Right lobe of liver (tissue), 6 donors: Measurements from ENCODE around the gene EIF3B. TPM values are rescaled to one million over a fixed set of nuclear protein-coding genes. Genes with fewer than 3 reads are reported as not detected.

Experiments used
- ATAC-seq, 4 donors: fragments of 200-7000 bp; cut with Tn5 transposase; one replicate each; pipeline ENCODE4 v1.9.1; 2020; ENCODE audit warnings: mild to moderate bottlenecking in 4 of 4, moderate library complexity in 4 of 4
- DNase-seq, 3 donors: peaks; one replicate each; pipeline ENCODE4 v3.0.0-alpha.2; 2020
- H3K27ac ChIP-seq, 3 donors: fragments of 200-600 bp; one replicate each; pipeline ENCODE4 v1.8.0; 2022
- H3K27me3 ChIP-seq, 2 donors: fragments of 200-600 bp; one replicate each; pipeline ENCODE4 v1.8.0; 2022
- H3K36me3 ChIP-seq, 4 donors: fragments of 200-600 bp; sonication (generic) in 1 of 4; one replicate each; pipeline versions ENCODE4 v1.5.1 to v1.8.0; 2017 to 2022; ENCODE audit warnings: control low read depth in 1 of 4
- H3K4me1 ChIP-seq, 4 donors: fragments of 200-600 bp; sonication (generic) in 1 of 4; one replicate each; pipeline versions ENCODE4 v1.5.1 to v1.8.0; 2017 to 2022; ENCODE audit warnings: control low read depth in 1 of 4
- H3K4me3 ChIP-seq, 3 donors: fragments of 200-600 bp; one replicate each; pipeline ENCODE4 v1.8.0; 2022
- H3K9me3 ChIP-seq, 4 donors: fragments of 200-600 bp; sonication (generic) in 1 of 4; one replicate each; pipeline versions ENCODE4 v1.5.1 to v1.8.0; 2017 to 2022; ENCODE audit warnings: control low read depth in 1 of 4
- POLR2A ChIP-seq: fragments of 450-650 bp; IDR thresholded peaks from one replicate; pipeline ENCODE4 v1.6.1; 2017; ENCODE audit warnings: antibody characterized with exemption, mild to moderate bottlenecking
- WGBS: methylation state at CpG from one replicate; pipeline ENCODE4 v1.1.6; 2018; ENCODE audit warnings: low coverage, low lambda C conversion rate; ENCODE audit not compliant: insufficient coverage; ENCODE audit errors: missing lambda C conversion rate; 5-methylcytosine and 5-hydroxymethylcytosine counted together
- intact Hi-C, 2 donors: fragments of 100-400 bp; cut with DNase I; formaldehyde crosslinking; loops; one replicate each; pipeline versions ENCODE4 v1.11.2 to v1.14.1; 2022
- total RNA-seq, 6 experiments: library from RNA; depleted of rRNA in 2 of 6; stranded (reverse); fragments of >200 nt in 2 of 6; fragmentation: NEBNext Ultra II Directional in 3 of 6; extraction: Animal tissue kit (Norgen Biotek cat#: 25700) in 3 of 6; gene quantifications; one replicate each; pipeline versions ENCODE4 v1.1.0 to v1.2.4, GENCODE V29; 2016 to 2023
- TF ChIP-seq, protein P1 (sequence below), 4 donors: fragments of 200-600 bp in 3 of 4; fragments of 450-650 bp in 1 of 4; IDR thresholded peaks; one replicate each; pipeline versions ENCODE4 v1.5.1 to v1.8.0; 2016 to 2022; ENCODE audit warnings: antibody characterized with exemption in 4 of 4, mild to moderate bottlenecking in 2 of 4
- donor health status: DM: no; HTN: yes; CAD: no.
- donor health status: DM: no; HTN: no; CAD: no.
- donor health status: DM: no; HTN: no; CAD: no.
- donor health status: DM: no; HTN: yes; CAD: no.
- donor health status: DM: no; HTN: yes; CAD: no.

EIF3B gene
- total RNA-seq, 6 experiments from 2014 or later = 61.6 to 93.3 (median 68.3) TPM

DNA sequence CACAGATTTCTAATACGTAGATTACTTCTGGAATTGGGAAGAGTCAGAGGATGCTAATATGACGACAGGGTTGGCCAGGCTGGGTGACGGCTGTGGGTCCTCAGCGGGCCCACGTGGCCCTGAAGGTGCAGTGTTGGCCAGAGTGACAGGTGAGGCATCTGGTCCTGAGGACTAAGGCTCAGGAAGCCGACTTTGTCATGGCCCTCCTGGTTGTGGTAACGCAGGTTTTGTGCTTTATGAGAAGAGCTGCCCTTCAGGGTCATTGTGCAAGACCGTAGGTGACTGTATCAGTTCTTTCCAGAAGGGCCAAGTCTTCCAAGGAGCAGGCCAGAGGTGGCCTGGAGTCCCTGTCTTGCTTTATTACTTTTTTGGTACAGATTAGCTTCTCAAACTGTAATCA, 2.5 kb downstream of the EIF3B start:
- peaks cover 0 to 28% (median 4%) of the 10 kb centered on the region in 4 donors for H3K4me1 ChIP-seq
- no peaks in the 10 kb centered on the region for H3K9me3 ChIP-seq
- ATAC-seq (no peak), DNase-seq (no peak)
- peaks cover under 1 to 24% (median 5%) of the 10 kb centered on the region in 4 donors for H3K36me3 ChIP-seq
- TF ChIP-seq, protein P1, sequence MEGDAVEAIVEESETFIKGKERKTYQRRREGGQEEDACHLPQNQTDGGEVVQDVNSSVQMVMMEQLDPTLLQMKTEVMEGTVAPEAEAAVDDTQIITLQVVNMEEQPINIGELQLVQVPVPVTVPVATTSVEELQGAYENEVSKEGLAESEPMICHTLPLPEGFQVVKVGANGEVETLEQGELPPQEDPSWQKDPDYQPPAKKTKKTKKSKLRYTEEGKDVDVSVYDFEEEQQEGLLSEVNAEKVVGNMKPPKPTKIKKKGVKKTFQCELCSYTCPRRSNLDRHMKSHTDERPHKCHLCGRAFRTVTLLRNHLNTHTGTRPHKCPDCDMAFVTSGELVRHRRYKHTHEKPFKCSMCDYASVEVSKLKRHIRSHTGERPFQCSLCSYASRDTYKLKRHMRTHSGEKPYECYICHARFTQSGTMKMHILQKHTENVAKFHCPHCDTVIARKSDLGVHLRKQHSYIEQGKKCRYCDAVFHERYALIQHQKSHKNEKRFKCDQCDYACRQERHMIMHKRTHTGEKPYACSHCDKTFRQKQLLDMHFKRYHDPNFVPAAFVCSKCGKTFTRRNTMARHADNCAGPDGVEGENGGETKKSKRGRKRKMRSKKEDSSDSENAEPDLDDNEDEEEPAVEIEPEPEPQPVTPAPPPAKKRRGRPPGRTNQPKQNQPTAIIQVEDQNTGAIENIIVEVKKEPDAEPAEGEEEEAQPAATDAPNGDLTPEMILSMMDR (IDR thresholded peaks at IDR 0.05) = no peak
- TF ChIP-seq POLR2A = no peak
- H3K27ac ChIP-seq = no peak overlapping the region
- H3K27me3 ChIP-seq = no peaks in the 10 kb centered on the region
- intact Hi-C loops = loop anchor here in 1 of 2 donors (10.0 kb wide), 1 partner anchor 112 kb away; the partner anchor contains the start of genes MRM2 and NUDT1
- WGBS = 81% methylated on average over 8 of the region's 8 CpGs
- no peak overlapping the region for H3K4me3 ChIP-seq

DNA sequence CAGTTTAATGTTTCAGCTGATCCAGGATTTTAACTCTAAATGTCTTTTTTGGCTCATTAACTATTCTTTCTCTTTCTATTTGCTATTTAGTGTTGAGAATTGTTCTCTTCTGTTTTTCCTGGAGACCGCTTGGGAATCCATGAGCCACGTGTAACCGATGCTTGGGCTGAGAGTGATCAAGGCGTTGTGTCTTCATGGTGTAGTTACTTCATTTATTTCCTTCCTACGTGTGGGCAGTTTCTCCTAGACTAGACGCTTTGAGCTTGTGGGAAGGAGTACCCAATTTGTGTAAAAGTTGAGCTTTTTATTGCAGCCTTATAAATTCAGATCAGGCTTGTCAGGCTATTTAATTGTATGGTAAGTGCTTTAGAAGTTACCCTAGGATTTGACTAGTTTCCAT, 2.9 kb downstream of the EIF3B start:
- H3K4me3 ChIP-seq = no peak overlapping the region
- intact Hi-C loops = loop anchor here in 1 of 2 donors (10.0 kb wide), 1 partner anchor 113 kb away; the partner anchor contains the start of genes MRM2 and NUDT1
- peaks cover 5 to 28% (median 8%) of the 10 kb centered on the region in 4 donors for H3K36me3 ChIP-seq
- no peak for TF ChIP-seq POLR2A
- TF ChIP-seq, protein P1 (IDR thresholded peaks at IDR 0.05) = no peak
- H3K27me3 ChIP-seq = no peaks in the 10 kb centered on the region
- H3K4me1 ChIP-seq = peaks cover 0 to 28% (median 4%) of the 10 kb centered on the region in 4 donors
- DNase-seq = no peak
- no peak for ATAC-seq
- 69% methylated on average over 5 of the region's 6 CpGs for WGBS
- no peaks in the 10 kb centered on the region for H3K9me3 ChIP-seq
- no peak overlapping the region for H3K27ac ChIP-seq

GRCh38 chr7:2358968-2359527, 4.4 kb downstream of the EIF3B start:
- DNase-seq (no peak), ATAC-seq (no peak)
- intact Hi-C loops = loop anchor here in 1 of 2 donors (10.0 kb wide), 1 partner anchor 114 kb away; the partner anchor contains the start of genes MRM2 and NUDT1
- Histone ChIP-seq H3K27ac (no peak overlapping the region), H3K27me3 (no peaks in the 10 kb centered on the region), H3K9me3 (no peaks in the 10 kb centered on the region), H3K4me1 (peaks cover 0 to 19% (median 4%) of the 10 kb centered on the region in 4 donors), H3K36me3 (peaks cover 15 to 43% (median 19%) of the 10 kb centered on the region in 4 donors), H3K4me3 (no peak overlapping the region)
- WGBS = 79% methylated on average over 8 of the region's 8 CpGs
- no peak for TF ChIP-seq POLR2A
- TF ChIP-seq, protein P1 (IDR thresholded peaks at IDR 0.05) = no peak

DNA sequence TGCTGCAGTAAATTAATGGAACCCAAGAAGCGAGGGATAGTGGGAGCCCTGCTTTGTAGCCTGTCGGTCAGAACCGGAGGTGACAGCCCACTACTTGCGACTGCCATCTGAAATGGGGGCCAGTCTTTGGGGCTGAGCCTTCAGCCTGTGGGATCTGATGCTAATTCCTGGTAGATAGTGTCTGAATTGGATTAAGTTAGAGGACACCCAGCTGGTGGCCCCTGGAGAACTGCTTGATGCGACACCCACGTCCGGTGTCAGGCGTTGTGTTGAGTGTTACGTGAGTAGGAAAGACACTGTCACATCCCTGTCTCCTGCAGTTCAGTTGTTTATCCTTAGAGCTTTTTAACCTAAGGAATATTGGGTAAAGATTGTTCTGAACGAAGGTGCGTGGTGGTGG, 5.0 kb downstream of the EIF3B start:
- DNase-seq (no peak), ATAC-seq (no peak)
- WGBS = 91% methylated on average over 7 of the region's 11 CpGs
- Histone ChIP-seq H3K9me3 (no peaks in the 10 kb centered on the region), H3K27ac (no peak overlapping the region), H3K4me3 (no peak overlapping the region), H3K27me3 (no peaks in the 10 kb centered on the region), H3K4me1 (peaks cover 0 to 19% (median 4%) of the 10 kb centered on the region in 4 donors), H3K36me3 (peaks cover 15 to 48% (median 21%) of the 10 kb centered on the region in 4 donors)
- no peak for TF ChIP-seq POLR2A
- TF ChIP-seq, protein P1 (IDR thresholded peaks at IDR 0.05) = no peak
- intact Hi-C loops = loop anchor here in 1 of 2 donors (10.0 kb wide), 1 partner anchor 115 kb away; the partner anchor contains the start of genes MRM2 and NUDT1
